Neural cell (in vitro differentiated cells): Measurements from ENCODE around the gene TEK. TPM values are rescaled to one million over a fixed set of nuclear protein-coding genes. Genes with fewer than 3 reads are reported as not detected.

ENCODE experiments used
- polyA plus RNA-seq: library from polyadenylated mRNA; depleted of rRNA; stranded (reverse); fragments of >200 nt; gene quantifications from 2 replicates; pipeline ENCODE4 v1.2.3, GENCODE V29; 2014
- small RNA-seq, 3 experiments: library from RNA; depleted of rRNA; stranded (forward); fragments of <200 nt; gene quantifications; one replicate each; pipeline ENCODE3, GENCODE V24; 2012

Gene TEK
- polyA plus RNA-seq, 1 donor from 2014 or later: 0.83 TPM

Small RNAs within 50 kb of the gene (small RNA-seq; reads per million reads assigned to genes)
- 0 reads per million in 3 experiments for gene AL355433.1
- 0 reads per million in 3 experiments for gene RNA5SP280

Other genes starting within 250 kb of the TEK start
- 14.9 and 17.6 TPM in 2 replicates for gene CAAP1, start 216.4 kb upstream of the TEK start, polyA plus RNA-seq
- gene PLAA, start 162.0 kb upstream of the TEK start, polyA plus RNA-seq: 27.4 and 30.6 TPM in 2 replicates
- gene IFT74, start 152.8 kb upstream of the TEK start, polyA plus RNA-seq: 10.9 and 11.3 TPM in 2 replicates
- gene LRRC19, start 103.6 kb upstream of the TEK start, polyA plus RNA-seq: not detected in 2 replicates
- gene EQTN, start 187.9 kb downstream of the TEK start, polyA plus RNA-seq: not detected in 2 replicates